Activated CD4-positive, alpha-beta T cell treated with anti-CD3 and anti-CD28 coated beads for 24 hours (primary cell): ENCODE measurements around the gene P3R3URF.
"Not testable (repeated sequence)": the region's sequence is repeated elsewhere in the genome, so short reads cannot be mapped to it uniquely, and the experiment has no call there.

Experiments
- DNase-seq, 2 donors: peaks; one replicate each; pipeline ENCODE4 v3.0.0-alpha.2; 2020; ENCODE audit warnings: low read depth in 2 of 2

P3R3URF gene

DNA sequence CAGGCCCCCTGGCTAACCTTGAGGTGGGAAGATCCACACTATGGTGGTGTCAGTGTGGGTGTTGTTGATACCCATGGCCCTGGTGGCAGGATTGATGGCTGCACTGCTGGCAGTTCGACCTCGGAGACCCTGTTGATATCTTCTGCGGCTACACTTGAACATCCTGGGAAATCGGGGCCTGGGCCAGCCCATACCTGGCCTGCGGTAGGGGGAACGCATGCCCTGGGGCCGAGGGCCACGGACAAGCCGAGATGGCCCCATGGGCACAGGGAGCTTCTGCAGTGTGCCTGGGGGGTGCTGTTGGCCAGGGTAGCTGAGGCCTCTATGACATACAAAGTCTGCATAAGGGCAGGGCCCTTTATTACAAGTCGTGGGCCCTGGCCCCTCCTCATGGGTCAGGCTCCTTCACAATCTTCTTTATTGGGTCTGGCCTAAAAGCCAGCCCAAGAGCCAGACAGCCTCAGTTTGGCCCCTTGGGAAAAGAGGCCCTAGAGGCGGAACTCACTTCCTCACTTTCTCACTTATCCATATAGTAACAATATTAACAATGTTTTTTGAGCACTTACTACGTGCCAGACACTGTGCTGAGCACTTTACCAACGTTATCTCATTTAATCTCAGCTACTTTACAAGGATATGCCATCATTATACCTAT is at the start of gene P3R3URF:
Gene P3R3URF, minus strand, starts transcription at position 278 of the 655 bp plus-strand sequence. Its CDS starts 17 bp downstream, at position 261.
- DNase-seq: no peak

- no peak for DNase-seq
These were observed 48.7 kb upstream of the P3R3URF start for GRCh38 chr1:46224966-46225365.

- peak; percentile 36 to 39 for DNase-seq
These were observed 47.2 kb upstream of the P3R3URF start for GRCh38 chr1:46223472-46223943.

DNA sequence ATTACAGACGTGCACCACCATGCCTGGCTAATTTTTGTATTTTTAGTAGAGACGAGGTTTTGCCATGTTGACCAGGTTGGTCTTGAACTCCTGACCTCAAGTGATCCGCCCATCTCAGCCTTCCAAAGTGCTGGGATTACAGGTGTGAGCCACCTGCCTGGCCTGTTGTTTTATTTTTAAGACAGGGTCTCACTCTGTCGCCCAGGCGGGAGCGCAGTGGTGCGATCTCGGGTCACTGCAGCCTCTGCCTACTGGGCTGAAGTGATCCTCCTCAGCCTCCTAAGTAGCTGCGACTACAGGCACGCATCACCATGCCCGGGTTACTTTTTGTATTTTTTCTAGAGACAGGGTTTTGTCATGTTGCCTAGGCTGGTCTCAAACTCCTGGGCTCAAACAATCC is 46.8 kb upstream of the P3R3URF start:
- DNase-seq: not testable (repeated sequence)

DNA sequence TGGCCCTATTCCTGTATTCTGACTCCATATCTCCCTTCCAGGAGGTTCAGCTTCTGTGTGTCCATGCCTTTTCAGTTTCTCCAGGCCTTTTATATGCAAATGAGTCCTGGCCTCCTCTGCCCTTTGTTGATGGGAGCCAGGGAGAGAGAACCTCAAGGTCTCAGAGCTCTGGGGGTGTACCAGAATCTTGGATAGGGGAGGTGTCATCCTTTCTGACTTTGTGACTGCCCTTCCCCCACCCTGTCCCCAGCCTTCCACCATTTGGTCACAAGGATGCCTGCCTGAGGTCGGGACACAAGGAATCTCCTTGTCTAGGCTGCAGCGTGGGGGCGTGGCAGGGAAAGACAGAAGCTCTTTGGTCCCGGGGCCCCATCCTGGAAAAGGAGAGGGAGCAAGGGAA is 45.5 kb upstream of the P3R3URF start:
- no peak for DNase-seq

DNA sequence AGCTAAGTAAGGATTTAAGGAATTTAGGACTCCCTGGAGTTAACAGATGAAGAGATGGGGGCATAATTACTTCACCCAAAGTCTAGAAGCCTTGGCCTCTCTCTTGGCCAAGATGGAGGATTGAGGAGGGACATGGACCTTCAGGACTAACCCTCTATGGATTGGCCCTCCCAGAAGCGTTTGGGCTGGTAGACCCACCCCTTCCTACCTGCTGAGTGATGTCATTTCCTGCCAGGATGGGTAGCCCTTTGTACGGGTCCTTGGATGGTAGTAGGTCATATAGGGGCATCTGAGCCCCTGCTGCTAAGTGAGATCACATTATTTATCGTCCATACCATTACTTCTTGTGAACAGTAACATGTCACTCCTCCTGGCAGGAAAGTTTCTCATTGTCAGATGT is 44.5 kb upstream of the P3R3URF start:
- no peak for DNase-seq

DNA sequence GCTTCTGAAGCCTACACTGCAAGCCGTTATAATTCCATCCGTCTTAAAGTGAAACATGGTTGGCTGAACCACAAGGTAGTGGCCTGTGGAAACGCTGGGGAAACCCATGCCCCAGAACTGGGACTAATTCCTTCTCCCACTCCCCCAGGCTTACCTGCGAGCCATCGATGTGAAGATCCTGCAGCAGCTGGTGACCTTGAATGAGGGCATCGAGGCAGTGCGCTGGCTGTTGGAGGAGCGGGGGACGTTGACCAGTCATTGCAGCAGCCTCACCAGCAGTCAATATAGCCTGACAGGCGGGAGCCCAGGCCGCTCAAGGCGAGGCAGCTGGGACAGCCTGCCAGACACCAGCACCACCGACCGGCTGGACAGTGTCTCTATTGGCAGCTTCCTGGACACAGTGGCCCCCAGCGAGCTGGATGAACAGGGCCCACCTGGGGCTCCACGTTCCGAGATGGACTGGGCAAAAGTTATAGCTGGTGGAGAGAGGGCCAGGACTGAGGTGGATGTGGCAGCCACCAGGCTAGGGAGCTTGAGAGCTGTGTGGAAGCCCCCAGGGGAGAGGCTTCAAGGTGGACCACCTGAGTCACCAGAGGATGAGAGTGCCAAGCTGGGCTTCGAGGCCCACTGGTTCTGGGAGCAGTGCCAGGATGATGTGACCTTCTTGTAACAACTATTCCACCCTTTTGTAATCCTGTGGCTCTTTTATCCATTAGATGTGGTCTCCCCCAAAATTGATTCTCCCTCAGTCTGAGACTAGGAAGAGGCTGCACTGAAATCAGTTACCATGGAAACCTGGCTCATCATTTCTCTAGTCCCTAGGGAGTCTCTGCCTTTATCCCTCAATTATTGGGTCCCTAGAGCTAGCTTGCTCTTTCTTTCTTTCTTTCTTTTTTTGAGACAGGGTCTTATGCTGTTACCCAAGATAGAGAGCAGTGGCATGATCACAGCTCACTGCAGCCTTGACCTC is 43.5 kb upstream of the P3R3URF start:
- no peak for DNase-seq

DNA sequence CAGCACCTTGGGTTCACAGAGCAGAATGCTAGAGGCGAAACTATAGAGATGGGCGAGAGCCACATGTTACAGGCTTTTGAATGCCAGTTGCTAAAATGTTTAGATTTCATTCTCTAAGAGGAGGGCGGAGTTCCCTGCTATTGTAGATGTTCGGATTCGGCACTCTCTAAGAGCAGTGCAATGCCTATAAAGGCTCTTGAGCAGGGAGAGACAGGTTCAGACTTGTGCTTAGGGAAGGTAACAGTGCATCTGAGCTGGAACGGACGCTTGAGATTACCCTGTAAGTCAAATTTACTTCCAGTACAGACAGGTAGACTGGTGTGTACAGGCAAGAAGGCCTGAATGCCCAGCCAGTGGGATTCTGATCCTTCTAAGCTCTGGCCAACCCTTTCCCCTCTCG is 42.2 kb upstream of the P3R3URF start:
- DNase-seq: no peak

- no peak for DNase-seq
These were observed 39.2 kb upstream of the P3R3URF start for GRCh38 chr1:46215504-46215903.

GRCh38 chr1:46211051-46211450 is 34.8 kb upstream of the P3R3URF start:
- no peak for DNase-seq

DNA sequence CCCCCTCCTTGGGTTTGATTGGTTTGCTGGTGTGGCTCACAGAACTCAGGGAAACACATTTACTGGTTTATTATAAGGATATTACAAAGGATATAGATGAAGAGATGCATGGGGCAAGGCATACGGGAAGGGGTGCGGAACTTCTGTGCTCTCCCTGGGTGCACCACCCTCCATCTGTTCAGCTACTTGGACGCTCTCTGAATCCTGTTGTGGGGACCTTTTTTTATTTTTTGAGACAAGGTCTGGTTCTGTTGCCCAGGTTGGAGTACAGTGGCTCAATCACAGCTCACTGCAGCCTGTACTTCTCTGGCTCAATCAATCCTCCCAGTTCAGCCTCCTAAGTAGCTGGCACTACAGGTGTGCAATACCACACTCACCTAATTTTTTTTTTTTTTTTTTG is 34.3 kb upstream of the P3R3URF start:
- no peak for DNase-seq

- DNase-seq: no peak
These were observed 30.1 kb upstream of the P3R3URF start for GRCh38 chr1:46206399-46206798.

DNA sequence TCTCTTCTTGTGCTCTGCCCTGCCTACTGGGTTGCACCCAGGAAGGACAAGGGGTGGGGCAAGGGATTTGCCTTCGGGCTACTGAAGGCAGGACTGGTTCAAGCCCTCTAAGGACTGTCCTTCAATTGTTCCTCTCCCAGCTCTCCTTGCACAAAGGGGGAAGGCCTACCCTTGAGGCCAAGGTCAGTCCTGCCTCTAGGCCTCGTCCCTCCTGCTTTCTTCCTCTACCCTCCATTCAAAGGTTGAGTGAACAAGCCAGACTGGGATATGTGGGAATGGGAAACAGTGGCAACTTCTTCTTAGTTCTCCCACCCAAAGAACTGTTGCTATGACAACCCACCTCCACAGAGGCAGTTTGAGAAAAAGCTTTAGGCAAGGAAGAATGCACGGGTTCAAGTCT is 29.5 kb upstream of the P3R3URF start:
- DNase-seq: no peak

- DNase-seq: no peak
These were observed 28.9 kb upstream of the P3R3URF start for GRCh38 chr1:46205141-46205540.

GRCh38 chr1:46204406-46204742 is 28.1 kb upstream of the P3R3URF start:
- no peak for DNase-seq

- DNase-seq: no peak
These were observed 27.6 kb upstream of the P3R3URF start for GRCh38 chr1:46203738-46204405.

DNA sequence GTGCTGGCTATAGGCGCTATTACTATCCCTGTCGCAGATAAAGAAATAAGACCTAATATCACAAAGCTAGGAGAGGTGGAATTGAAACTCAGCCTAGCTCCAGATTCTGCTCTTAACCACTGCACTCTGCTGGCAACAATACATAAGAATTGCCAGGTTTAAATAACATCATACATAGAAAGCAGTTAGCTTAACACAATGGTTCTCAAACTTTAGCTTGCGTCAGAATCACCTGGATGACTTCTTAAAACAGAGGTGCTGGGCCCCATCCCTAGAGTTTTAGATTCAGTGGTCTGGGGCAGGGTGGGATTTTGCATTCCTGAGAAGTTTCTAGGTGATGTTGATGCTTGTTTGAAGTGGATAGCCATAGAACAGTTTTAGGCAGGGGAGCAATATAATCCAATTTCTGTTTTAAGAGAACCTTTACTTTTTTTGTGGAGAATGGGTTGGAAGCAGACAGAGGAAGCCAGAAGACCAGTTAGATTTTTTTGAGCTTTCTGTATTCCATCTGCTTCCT is 23.0 kb upstream of the P3R3URF start:
- DNase-seq: no peak

GRCh38 chr1:46197964-46198811 is 21.9 kb upstream of the P3R3URF start, which contains the start of gene POMGNT1:
POMGNT1 (minus strand) TSS chr1:46198434; CDS start chr1:46197821, 613 bp downstream.
- peak; percentile 58 to 61 for DNase-seq

DNA sequence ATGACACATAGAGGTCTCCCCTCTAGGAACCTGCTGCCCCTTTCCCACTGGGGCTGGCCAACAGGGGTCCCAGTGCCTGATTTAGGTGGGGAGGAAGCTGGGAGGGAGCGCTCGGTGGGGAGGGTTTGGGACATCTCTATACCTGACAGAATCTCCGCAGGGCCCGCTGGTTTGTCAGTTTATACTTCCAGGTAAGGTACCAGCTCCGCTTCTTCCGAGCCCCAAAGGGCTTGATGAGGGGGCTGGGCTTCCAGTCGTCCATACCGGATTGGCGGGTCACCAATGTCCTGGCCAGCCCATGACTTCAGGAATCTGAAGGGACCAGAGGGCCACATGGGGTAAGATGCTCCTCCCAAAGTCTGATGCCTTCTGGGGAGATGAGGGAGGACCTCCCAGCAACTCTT is 21.3 kb upstream of the P3R3URF start:
- no peak for DNase-seq

DNA sequence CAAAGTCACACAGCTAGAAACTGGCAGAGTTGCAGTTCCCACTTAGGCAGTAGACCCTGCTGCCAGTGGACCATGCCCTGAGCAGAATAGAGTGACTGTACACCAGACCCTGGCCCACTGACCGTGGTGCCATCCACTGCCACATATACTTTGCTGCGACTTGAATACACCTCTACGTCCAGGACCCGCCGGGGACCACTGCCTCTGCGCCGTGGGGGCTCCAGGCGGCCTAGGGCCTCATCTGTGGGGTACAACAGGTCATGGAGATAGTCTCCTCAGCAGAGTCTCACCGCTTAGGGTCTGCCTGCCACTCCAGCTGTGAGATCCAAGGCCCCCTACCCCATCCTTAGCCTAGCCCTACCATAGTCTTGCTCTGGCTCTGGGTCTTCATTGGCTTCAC is 20.3 kb upstream of the P3R3URF start:
- DNase-seq: no peak

DNA sequence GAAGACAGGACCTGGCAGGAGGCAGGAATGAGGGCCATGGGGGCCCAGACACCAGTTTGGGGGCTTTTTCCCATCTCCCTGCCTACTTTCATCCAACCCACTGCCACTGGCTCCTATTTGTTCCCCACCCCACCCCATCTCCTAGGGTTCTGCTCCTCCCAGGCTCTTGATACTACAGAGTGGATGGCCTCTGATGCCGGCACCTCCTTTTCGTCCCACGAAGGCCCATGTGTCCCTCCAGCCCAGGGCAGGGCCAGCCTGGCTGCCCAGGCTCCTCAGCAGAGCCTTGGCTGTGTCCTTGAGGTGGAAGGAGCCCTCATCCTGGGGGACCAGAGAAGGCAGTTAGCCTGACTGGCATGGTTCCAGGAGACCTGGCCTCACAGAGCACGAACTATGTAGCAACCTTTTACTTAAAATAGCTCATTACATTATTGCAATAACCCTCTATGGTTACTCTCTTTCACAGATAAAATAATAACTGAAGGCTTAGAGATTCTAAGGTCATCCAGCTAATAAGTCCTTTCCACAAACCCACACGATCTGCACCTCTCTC is 18.4 kb upstream of the P3R3URF start:
- no peak for DNase-seq
